Amniotic epithelial cell (primary cell): ENCODE measurements around the gene MINDY4.
A peak's percentile ranks its signal among the peaks of the same experiment; 100 is the strongest.

Experiments used
- DNase-seq: peaks from one replicate; pipeline ENCODE4 v3.0.0-alpha.2; 2010; ENCODE audit warnings: low read depth

Gene MINDY4

GRCh38 chr7:30879139-30880124 lies 108.2 kb downstream of the MINDY4 start:
- DNase-seq = no peak

GRCh38 chr7:30880125-30880720 lies 109.0 kb downstream of the MINDY4 start:
- peak; percentile 62 for DNase-seq

GRCh38 chr7:30880941-30881340 lies 109.7 kb downstream of the MINDY4 start:
- DNase-seq = peak; percentile 36

GRCh38 chr7:30881448-30881847 lies 110.2 kb downstream of the MINDY4 start:
- no peak for DNase-seq

- DNase-seq = no peak
These were observed 113.7 kb downstream of the MINDY4 start for GRCh38 chr7:30884881-30885280.

- no peak for DNase-seq
These were observed 115.4 kb downstream of the MINDY4 start for GRCh38 chr7:30886608-30887011.

GRCh38 chr7:30887464-30887872 lies 116.3 kb downstream of the MINDY4 start:
- DNase-seq = no peak

- peak; percentile 87 for DNase-seq
These were observed 117.5 kb downstream of the MINDY4 start for GRCh38 chr7:30888747-30889146.

- DNase-seq = no peak
These were observed 119.0 kb downstream of the MINDY4 start for GRCh38 chr7:30890226-30890625.

GRCh38 chr7:30893357-30893756 lies 122.1 kb downstream of the MINDY4 start:
- DNase-seq = no peak

GRCh38 chr7:30894009-30894408 lies 122.8 kb downstream of the MINDY4 start:
- DNase-seq = no peak

- peak; percentile 41 for DNase-seq
These were observed 123.8 kb downstream of the MINDY4 start for GRCh38 chr7:30894866-30895605.

- DNase-seq = peak; percentile 88
These were observed 124.8 kb downstream of the MINDY4 start for GRCh38 chr7:30896036-30896435.

- peak; percentile 43 for DNase-seq
These were observed 125.8 kb downstream of the MINDY4 start for GRCh38 chr7:30896783-30897637.

GRCh38 chr7:30897770-30898169 lies 126.6 kb downstream of the MINDY4 start:
- no peak for DNase-seq

GRCh38 chr7:30898411-30898810 lies 127.2 kb downstream of the MINDY4 start:
- DNase-seq = no peak

GRCh38 chr7:30899066-30899465 lies 127.8 kb downstream of the MINDY4 start:
- no peak for DNase-seq

GRCh38 chr7:30899630-30900029 lies 128.4 kb downstream of the MINDY4 start:
- DNase-seq = no peak

GRCh38 chr7:30900053-30900452 lies 128.8 kb downstream of the MINDY4 start:
- no peak for DNase-seq

GRCh38 chr7:30900803-30901362 lies 129.7 kb downstream of the MINDY4 start:
- DNase-seq = no peak

GRCh38 chr7:30901856-30902255 lies 130.6 kb downstream of the MINDY4 start:
- no peak for DNase-seq
